K562 (cell line): ENCODE results near the gene DGCR8. TPM values are rescaled to one million over a fixed set of nuclear protein-coding genes. Genes with fewer than 3 reads are reported as not detected.

Source experiments
- ARID4B ChIP-seq: sonication (generic); formaldehyde crosslinking; IDR thresholded peaks from 2 replicates; pipeline ENCODE4 v1.8.0; 2022; ENCODE audit warnings: mild to moderate bottlenecking, missing genetic modification reagents
- CBFA2T2 ChIP-seq: fragments of 450-650 bp; conservative IDR thresholded peaks from 2 replicates; pipeline ENCODE4 v1.6.1; 2017; ENCODE audit warnings: mild to moderate bottlenecking
- ELF1 ChIP-seq: fragments of 200-800 bp; sonication (Bioruptor generic); IDR thresholded peaks from 2 replicates; pipeline ENCODE4 v1.6.1; 2016; ENCODE audit warnings: missing genetic modification characterization, missing compliant biosample characterization
- ESRRB ChIP-seq: fragments of 250-450 bp; sonication (Bioruptor Pico); IDR thresholded peaks from 2 replicates; pipeline ENCODE4 v1.5.0; 2020; ENCODE audit warnings: mild to moderate bottlenecking, moderate library complexity, borderline replicate concordance
- ETS2 ChIP-seq: IDR thresholded peaks from 2 replicates; pipeline ENCODE4 v1.6.1; 2016; ENCODE audit warnings: borderline replicate concordance, missing genetic modification characterization, mild to moderate bottlenecking, moderate library complexity, missing compliant biosample characterization; ENCODE audit not compliant: poor library complexity, severe bottlenecking
- FOXJ3 ChIP-seq: sonication (generic); formaldehyde crosslinking; IDR thresholded peaks from 2 replicates; pipeline ENCODE4 v1.4.0; 2020; ENCODE audit warnings: mild to moderate bottlenecking, missing genetic modification reagents
- GATAD2B ChIP-seq: fragments of 450-650 bp; IDR thresholded peaks from 2 replicates; pipeline ENCODE4 v1.6.1; 2017; ENCODE audit warnings: mild to moderate bottlenecking, borderline replicate concordance
- HNRNPLL ChIP-seq: fragments of 200-400 bp; formaldehyde crosslinking; IDR thresholded peaks from 2 replicates; pipeline ENCODE4 v1.6.1; 2017; ENCODE audit warnings: low read length, low read depth, mild to moderate bottlenecking; ENCODE audit not compliant: poor library complexity, severe bottlenecking
- LEF1 ChIP-seq: fragments of 450-650 bp; IDR thresholded peaks from 2 replicates; pipeline ENCODE4 v1.6.1; 2016; ENCODE audit warnings: mild to moderate bottlenecking
- MEF2A ChIP-seq: IDR thresholded peaks from 2 replicates; pipeline ENCODE4 v1.6.1; 2011; ENCODE audit warnings: low read depth, mild to moderate bottlenecking, low read length, moderate library complexity; ENCODE audit not compliant: control insufficient read depth
- NCOA1 ChIP-seq: fragments of 450-650 bp; IDR thresholded peaks from 2 replicates; pipeline ENCODE4 v1.6.1; 2016; ENCODE audit warnings: low read depth
- NFXL1 ChIP-seq: fragments of 450-650 bp; formaldehyde crosslinking; IDR thresholded peaks from 2 replicates; pipeline ENCODE4 v1.4.0; 2021; ENCODE audit warnings: mild to moderate bottlenecking
- NR3C1 ChIP-seq: sonication (generic); formaldehyde crosslinking; IDR thresholded peaks from 2 replicates; pipeline ENCODE4 v1.8.1; 2022; ENCODE audit warnings: missing genetic modification reagents
- PYGO2 ChIP-seq: fragments of 450-650 bp; IDR thresholded peaks from 2 replicates; pipeline ENCODE4 v1.6.1; 2016; ENCODE audit warnings: mild to moderate bottlenecking, missing genetic modification characterization, moderate library complexity, missing compliant biosample characterization
- RBM25 ChIP-seq: fragments of 200-400 bp; formaldehyde crosslinking; IDR thresholded peaks from 2 replicates; pipeline ENCODE4 v1.6.1; 2018; ENCODE audit warnings: low read length, low read depth, moderate library complexity; ENCODE audit not compliant: severe bottlenecking
- SIX5 ChIP-seq, 2 experiments: IDR thresholded peaks; 2 replicates each; pipeline ENCODE4 v1.6.1; 2011; ENCODE audit warnings: low read length in 2 of 2, borderline replicate concordance in 1 of 2, low read depth in 1 of 2, mild to moderate bottlenecking in 1 of 2, moderate library complexity in 1 of 2; ENCODE audit not compliant: insufficient read depth in 1 of 2
- SMAD4 ChIP-seq: fragments of 250-450 bp; sonication (Bioruptor Pico); conservative IDR thresholded peaks from 2 replicates; pipeline ENCODE4 v1.8.0; 2021; ENCODE audit warnings: inconsistent platforms, mild to moderate bottlenecking, moderate library complexity
- SMARCA5 ChIP-seq: fragments of 450-650 bp; IDR thresholded peaks from 2 replicates; pipeline ENCODE4 v1.6.1; 2016
- SMARCC2 ChIP-seq: fragments of 450-650 bp; IDR thresholded peaks from 2 replicates; pipeline ENCODE4 v1.6.1; 2017; ENCODE audit warnings: antibody characterized with exemption, moderate library complexity, mild to moderate bottlenecking, low read depth
- TRIM28 ChIP-seq: fragments of 450-650 bp; IDR thresholded peaks from 2 replicates; pipeline ENCODE4 v1.6.1; 2017
- ZBTB17 ChIP-seq: fragments of 450-650 bp; formaldehyde crosslinking; IDR thresholded peaks from 2 replicates; pipeline ENCODE4 v1.4.0; 2020; ENCODE audit warnings: mild to moderate bottlenecking
- polyA plus RNA-seq, 8 experiments: library from polyadenylated mRNA; depleted of rRNA in 4 of 8; stranded (reverse) in 5 of 8; unstranded in 3 of 8; fragments of >200 nt; fragmentation: Nextera tagmentation in 2 of 8; fragmentation: Illumina TruSeq in 1 of 8; extraction: Ambion mirVana in 2 of 8; extraction: Trizol in 1 of 8; gene quantifications; 2 replicates each; pipeline versions ENCODE4 v1.2.1 to v1.2.3, GENCODE V29; 2011 to 2014; ENCODE audit warnings: inconsistent platforms in 1 of 8, missing spikeins in 1 of 8
- total RNA-seq, 7 experiments: library from RNA; depleted of rRNA in 6 of 7; stranded (reverse); fragments of >200 nt in 6 of 7; fragmentation: Illumina TruSeq in 2 of 7; extraction: Trizol in 2 of 7; gene quantifications; 2 replicates each; pipeline versions ENCODE4 v1.2.1 to v1.2.3, GENCODE V29; 2011 to 2021; ENCODE audit warnings: low replicate concordance in 1 of 7
- TF ChIP-seq, protein P1 (sequence below): fragments of 250-450 bp; sonication (Bioruptor Pico); IDR thresholded peaks from 2 replicates; pipeline ENCODE4 v1.8.0; 2022; ENCODE audit warnings: moderate library complexity, mild to moderate bottlenecking, inconsistent platforms
- TF ChIP-seq, protein P2 (sequence below): fragments of 250-450 bp; sonication (Bioruptor Pico); IDR thresholded peaks from 2 replicates; pipeline ENCODE4 v1.8.0; 2022; ENCODE audit warnings: inconsistent platforms, mild to moderate bottlenecking, moderate library complexity, borderline replicate concordance
- TF ChIP-seq, protein P3 (sequence below): fragments of 250-450 bp; sonication (Bioruptor Pico); IDR thresholded peaks from 2 replicates; pipeline ENCODE4 v1.8.0; 2021; ENCODE audit warnings: moderate library complexity, mild to moderate bottlenecking, inconsistent platforms

Gene DGCR8
- total and polyA plus RNA-seq, 9 of the 15 experiments (the other 6 are each of a cell fraction or from before 2014, with no cell fraction given) = 5.9 to 144 (median 80.1) TPM

GRCh38 chr22:20079745-20080444 is at the start of gene DGCR8 (continued):
- TF ChIP-seq ELF1 (tag) = no peak
- TF ChIP-seq SMAD4 (CRISPR knock-in tag) = peak; percentile 98
- TF ChIP-seq, protein P1, sequence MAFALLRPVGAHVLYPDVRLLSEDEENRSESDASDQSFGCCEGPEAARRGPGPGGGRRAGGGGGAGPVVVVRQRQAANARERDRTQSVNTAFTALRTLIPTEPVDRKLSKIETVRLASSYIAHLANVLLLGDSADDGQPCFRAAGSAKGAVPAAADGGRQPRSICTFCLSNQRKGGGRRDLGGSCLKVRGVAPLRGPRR (CRISPR knock-in tag) = no peak; the same call in 1 of the 2 replicates
- TF ChIP-seq ZBTB17 = peak; percentile 83
- no peak for TF ChIP-seq NR3C1 (CRISPR knock-in tag)
- 0 out of 2 replicates have a peak, but pooled peaks have one; percentile 7 for TF ChIP-seq PYGO2 (tag)
- TF ChIP-seq CBFA2T2 = no peak
- TF ChIP-seq SMARCA5 = no peak
- TF ChIP-seq HNRNPLL = peak; percentile 86
- no peak for TF ChIP-seq MEF2A
- TF ChIP-seq NFXL1 = 0 out of 2 replicates have a peak, but pooled peaks have one; percentile 58
- peak in 1 of 2 experiments; percentile 28; a peak in 1 of 4 replicates for TF ChIP-seq SIX5 (IDR thresholded peaks at IDR 0.05; ENCODE audit: borderline replicate concordance in 1 of 2, insufficient read depth in 1 of 2, low read depth in 1 of 2, low read length in 2 of 2)
- TF ChIP-seq TRIM28 = no peak
- no peak for TF ChIP-seq SMARCC2
- TF ChIP-seq NCOA1 = no peak
- no peak for TF ChIP-seq ESRRB
- no peak for TF ChIP-seq ARID4B (CRISPR knock-in tag)
- no peak for TF ChIP-seq GATAD2B
- no peak for TF ChIP-seq RBM25
- no peak for TF ChIP-seq FOXJ3 (CRISPR knock-in tag)
- TF ChIP-seq, protein P2, sequence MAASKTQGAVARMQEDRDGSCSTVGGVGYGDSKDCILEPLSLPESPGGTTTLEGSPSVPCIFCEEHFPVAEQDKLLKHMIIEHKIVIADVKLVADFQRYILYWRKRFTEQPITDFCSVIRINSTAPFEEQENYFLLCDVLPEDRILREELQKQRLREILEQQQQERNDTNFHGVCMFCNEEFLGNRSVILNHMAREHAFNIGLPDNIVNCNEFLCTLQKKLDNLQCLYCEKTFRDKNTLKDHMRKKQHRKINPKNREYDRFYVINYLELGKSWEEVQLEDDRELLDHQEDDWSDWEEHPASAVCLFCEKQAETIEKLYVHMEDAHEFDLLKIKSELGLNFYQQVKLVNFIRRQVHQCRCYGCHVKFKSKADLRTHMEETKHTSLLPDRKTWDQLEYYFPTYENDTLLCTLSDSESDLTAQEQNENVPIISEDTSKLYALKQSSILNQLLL = no peak
- peak; percentile 17 for TF ChIP-seq ETS2 (tag)
- TF ChIP-seq, protein P3, sequence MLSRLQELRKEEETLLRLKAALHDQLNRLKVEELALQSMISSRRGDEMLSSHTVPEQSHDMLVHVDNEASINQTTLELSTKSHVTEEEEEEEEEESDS (CRISPR knock-in tag) = no peak
- TF ChIP-seq LEF1 = no peak
